ENCODE data around the gene CD68.

DNA sequence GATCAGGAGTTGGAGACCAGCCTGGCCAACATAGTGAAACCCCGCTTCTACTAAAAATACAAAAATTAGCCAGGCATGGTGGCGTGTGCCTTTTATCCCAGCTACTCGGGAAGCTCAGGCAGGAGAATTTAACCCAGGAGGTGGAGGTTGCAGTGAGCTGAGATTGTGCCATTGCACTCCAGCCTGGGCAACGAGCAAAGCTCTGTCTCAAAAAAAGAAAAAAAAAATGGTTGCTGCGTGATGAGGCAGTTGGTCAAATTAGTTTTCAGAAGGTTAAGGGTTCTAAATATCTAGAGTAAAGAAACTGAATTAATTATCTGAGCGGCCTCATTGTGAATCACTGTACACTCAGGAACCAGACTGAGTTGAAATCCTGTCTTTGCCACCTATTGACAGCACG lies 3.5 kb upstream of the CD68 start:
- TF ChIP-seq GATA3 (IDR thresholded peaks at IDR 0.05; ENCODE audit: low read depth, low read length) (no peak), GATA2 (IDR thresholded peaks at IDR 0.05; ENCODE audit: low read depth, low read length) (no peak)
